Daoy (cell line): Measurements from ENCODE around the gene CDC16. TPM values are rescaled to one million over a fixed set of nuclear protein-coding genes. Genes with fewer than 3 reads are reported as not detected.

ENCODE experiments used
- DNase-seq: peaks from one replicate; pipeline ENCODE4 v3.0.0-alpha.2; 2015; ENCODE audit warnings: low read depth
- total RNA-seq: library from RNA; depleted of rRNA; stranded (reverse); fragments of >200 nt; shearing (Covaris generic); gene quantifications from 2 replicates; pipeline ENCODE4 v1.2.3, GENCODE V29; 2014; rRNA removed

CDC16 gene
- total RNA-seq, 1 experiment from 2014 or later = 19.0 TPM

- DNase-seq = no peak
These were observed 65.1 kb downstream of the CDC16 start for GRCh38 chr13:114299604-114300305.

DNA sequence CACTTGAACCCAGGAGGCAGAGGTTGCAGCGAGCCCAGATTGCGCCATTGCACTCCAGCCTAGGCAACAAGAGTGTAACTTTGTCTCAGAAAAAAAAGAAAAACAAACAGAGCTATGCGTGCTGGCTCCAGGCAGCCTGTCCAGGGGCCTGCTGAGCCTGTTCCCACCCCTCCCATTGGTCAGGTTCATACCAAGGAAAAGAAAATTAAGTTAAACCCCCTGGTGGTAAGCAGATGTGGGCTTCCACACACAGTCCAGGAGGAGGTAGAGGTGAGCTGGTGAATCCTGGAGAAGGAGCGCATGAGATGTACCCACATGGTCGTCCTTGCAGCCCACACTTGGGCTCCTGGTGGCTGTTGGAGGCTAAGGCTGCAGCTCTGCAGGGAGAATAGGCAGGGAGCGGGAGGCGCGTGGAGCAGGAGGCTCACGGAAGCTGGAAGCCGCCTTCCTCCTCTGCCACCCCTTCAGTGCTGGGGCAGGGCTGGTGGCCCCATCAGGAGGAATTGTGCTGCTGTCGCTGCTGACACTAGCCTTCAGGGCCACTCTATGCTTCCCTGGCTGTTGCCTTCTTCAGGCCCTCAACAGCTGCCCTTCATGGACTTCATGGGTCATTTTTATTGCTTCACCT lies 69.1 kb downstream of the CDC16 start:
- DNase-seq = no peak

- no peak for DNase-seq
These were observed 69.8 kb downstream of the CDC16 start for GRCh38 chr13:114304346-114305034.

- no peak for DNase-seq
These were observed 74.4 kb downstream of the CDC16 start for GRCh38 chr13:114309086-114309485.

- DNase-seq = no peak
These were observed 75.2 kb downstream of the CDC16 start for GRCh38 chr13:114309806-114310410.

DNA sequence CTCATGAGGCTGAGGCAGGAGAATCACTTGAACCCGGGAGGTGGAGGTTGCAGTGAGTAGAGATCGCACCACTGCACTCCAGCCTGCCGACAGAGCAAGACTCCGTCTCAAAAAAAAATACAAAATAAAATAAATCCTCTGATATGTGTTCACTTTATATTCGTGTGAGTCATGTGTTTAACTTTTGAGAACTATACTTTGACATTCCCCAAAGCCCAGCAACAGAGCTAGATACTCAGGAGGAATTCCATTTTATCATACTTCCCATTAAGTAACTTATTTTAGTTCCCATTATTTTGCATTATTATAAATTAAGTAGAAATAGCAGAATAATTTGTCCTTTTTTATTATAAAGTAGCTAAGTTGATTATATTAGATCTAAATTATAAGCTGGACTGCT lies 76.3 kb downstream of the CDC16 start:
- no peak for DNase-seq

GRCh38 chr13:114311387-114311786 lies 76.7 kb downstream of the CDC16 start:
- no peak for DNase-seq

- DNase-seq = no peak
These were observed 77.2 kb downstream of the CDC16 start for GRCh38 chr13:114311908-114312307.

- DNase-seq = peak; percentile 19
These were observed 78.6 kb downstream of the CDC16 start for GRCh38 chr13:114313061-114313860.

DNA sequence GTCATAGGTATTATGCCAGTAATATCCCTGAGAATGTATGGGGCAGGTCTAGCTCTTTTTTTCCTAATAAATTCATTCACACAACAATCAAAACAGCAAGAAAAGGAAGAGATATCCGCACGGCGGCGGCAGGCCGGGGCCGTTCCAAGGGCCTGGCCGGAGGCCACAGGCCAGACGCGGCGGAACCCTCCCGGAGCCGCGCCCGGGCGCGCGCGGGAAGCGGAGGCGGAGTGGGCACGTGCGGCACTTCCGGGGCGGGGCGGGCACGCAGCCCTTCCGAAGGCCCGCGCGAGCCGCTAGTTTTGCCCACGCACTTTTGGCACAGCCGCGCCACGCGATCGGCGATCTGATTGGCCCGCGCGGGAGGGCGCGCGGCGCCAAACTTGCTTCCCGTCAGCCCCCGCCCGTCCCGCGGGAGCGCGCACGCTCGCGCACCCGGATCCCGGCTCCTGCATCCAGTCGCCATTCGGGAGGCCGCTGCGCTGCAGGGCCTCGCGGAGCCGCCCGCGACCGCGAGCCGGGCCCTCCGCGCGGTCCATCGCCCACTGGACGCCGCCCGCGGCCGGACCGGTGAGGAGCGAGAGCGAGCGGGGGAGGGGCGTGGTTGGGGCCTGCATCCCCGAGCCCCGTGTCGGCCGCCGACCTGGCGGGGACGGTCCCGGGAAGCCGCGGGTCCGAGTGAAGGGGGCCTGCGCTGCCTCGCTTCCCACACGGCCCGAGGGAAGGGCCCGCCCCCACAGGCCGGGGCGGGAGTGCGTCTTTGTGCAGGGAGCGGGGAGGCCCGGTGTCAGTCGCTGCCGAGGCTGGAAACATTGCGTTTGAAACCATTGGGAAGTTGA lies 79.6 kb downstream of the CDC16 start, which contains the start of gene CHAMP1:
Gene CHAMP1 (plus strand): TSS at position 430 of the 839 bp plus-strand sequence. CDS start 9,340 bp downstream, outside the sequence.
- peak; percentile 96 for DNase-seq

GRCh38 chr13:114315074-114315785 lies 80.5 kb downstream of the CDC16 start:
- no peak for DNase-seq

GRCh38 chr13:114318624-114319023 lies 83.9 kb downstream of the CDC16 start:
- no peak for DNase-seq

DNA sequence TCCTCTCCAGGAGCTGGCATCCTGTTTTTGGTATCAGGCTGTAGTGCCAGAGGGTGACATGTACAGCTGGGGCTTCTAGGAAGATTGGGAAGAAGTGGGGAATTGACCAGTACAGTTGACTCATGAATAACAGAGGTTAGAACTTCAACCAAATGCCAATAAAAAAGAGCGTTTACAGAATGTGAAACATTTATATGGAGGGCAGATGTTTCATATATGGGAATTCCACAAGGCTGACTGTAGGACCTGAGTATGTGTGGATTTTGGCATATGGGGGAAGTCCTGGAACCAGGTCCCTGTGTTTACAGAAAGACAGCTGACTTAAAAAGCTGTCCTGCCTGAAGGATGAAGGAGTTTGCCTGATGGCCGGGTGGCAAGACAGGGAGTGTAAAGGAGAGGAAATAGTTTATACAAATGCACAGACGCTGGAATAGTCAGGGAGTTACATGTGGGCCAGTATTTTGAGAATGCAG lies 84.8 kb downstream of the CDC16 start:
- no peak for DNase-seq

- no peak for DNase-seq
These were observed 85.4 kb downstream of the CDC16 start for GRCh38 chr13:114320065-114320464.

DNA sequence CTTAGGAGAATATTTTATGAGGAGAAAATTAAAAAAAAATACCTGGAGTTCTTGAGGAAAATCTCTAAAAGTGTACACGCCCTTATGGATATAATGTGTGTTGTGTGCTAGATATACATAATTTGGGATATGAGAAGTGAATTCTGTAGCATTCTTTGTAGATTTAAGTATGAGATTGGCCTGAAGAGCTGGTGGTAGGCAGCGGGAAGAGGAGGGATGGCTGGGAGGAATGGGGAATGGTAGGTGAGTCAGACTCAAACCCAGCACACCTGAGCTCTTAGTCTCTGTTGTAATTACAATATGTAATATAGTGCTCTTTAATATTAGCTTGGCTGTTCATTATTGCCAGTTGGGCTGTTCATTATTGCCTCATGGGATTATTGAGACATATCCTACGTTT lies 86.6 kb downstream of the CDC16 start:
- no peak for DNase-seq

Other genes with a start within 250 kb of the CDC16 start
- 12.0 and 13.2 TPM in 2 replicates for gene RASA3, start 102.3 kb upstream of the CDC16 start, total RNA-seq
- not detected in 2 replicates for gene CFAP97D2, start 55.6 kb upstream of the CDC16 start, total RNA-seq
- 7.7 and 14.3 TPM in 2 replicates for gene UPF3A, start 46.7 kb downstream of the CDC16 start, total RNA-seq
- gene CHAMP1, start 79.6 kb downstream of the CDC16 start, total RNA-seq = 5.2 and 11.8 TPM in 2 replicates